A549 (cell line): ENCODE measurements around the gene MITF. TPM values are rescaled to one million over a fixed set of nuclear protein-coding genes. Genes with fewer than 3 reads are reported as not detected.
A peak's percentile ranks its signal among the peaks of the same experiment; 100 is the strongest.

ENCODE experiments used
- ATAC-seq, 2 experiments: fragments of 200-7000 bp in 1 of 2; fragments of >200 bp in 1 of 2; cut with Nextera tagmentation in 1 of 2; cut with Tn5 transposase in 1 of 2; 3 replicates each; pipeline versions ENCODE4 v1.8.0 to v1.9.1; 2018 to 2020; ENCODE audit warnings: mild to moderate bottlenecking in 1 of 2, moderate library complexity in 1 of 2
- CTCF ChIA-PET: fragments of 300-600 bp; sonication (Branson Sonifier 250); formaldehyde crosslinking; extraction: SDS; loops from one replicate; lab custom pipeline; 2021; ENCODE audit warnings: antibody characterized with exemption, inconsistent platforms; lab: Yijun Ruan, JAX
- POLR2A ChIA-PET: fragments of 350-600 bp; formaldehyde crosslinking; extraction: SDS; loops from one replicate; lab custom pipeline; 2021; ENCODE audit warnings: antibody characterized with exemption, inconsistent platforms; lab: Yijun Ruan, JAX
- DNase-seq, 2 experiments: peaks; one replicate each; pipeline versions ENCODE4 v3.0.0 to v3.0.0-alpha.2; 2011 to 2016; ENCODE audit warnings: low read depth in 1 of 2, low spot score in 1 of 2
- FAIRE-seq: peaks from 2 replicates; lab custom pipeline; 2011; peaks lifted over from hg19 to GRCh38; lab: Jason Lieb, UNC
- H3K27ac ChIP-seq, 2 experiments: fragments of >200 bp; sonication (Bioruptor Twin); formaldehyde crosslinking; 3 replicates each; pipeline ENCODE4 v1.5.1; 2016 to 2017
- H3K4me1 ChIP-seq: fragments of >200 bp; sonication (Bioruptor Twin); formaldehyde crosslinking; 3 replicates; pipeline ENCODE4 v1.6.1; 2016
- H3K4me2 ChIP-seq: fragments of >200 bp; sonication (Bioruptor Twin); formaldehyde crosslinking; 3 replicates; pipeline ENCODE4 v1.6.1; 2016
- H3K4me3 ChIP-seq: fragments of >200 bp; sonication (Bioruptor Twin); formaldehyde crosslinking; 3 replicates; pipeline ENCODE4 v1.5.1; 2016
- H3K9me3 ChIP-seq: fragments of >200 bp; sonication (Bioruptor Twin); formaldehyde crosslinking; 3 replicates; pipeline ENCODE4 v1.6.1; 2016
- CHD2 ChIP-seq: fragments of 150-350 bp; IDR thresholded peaks from 2 replicates; pipeline ENCODE4 v1.6.1; 2014; ENCODE audit warnings: low read length; ENCODE audit not compliant: partially characterized antibody
- CHD4 ChIP-seq: fragments of 200-600 bp; sonication (generic); IDR thresholded peaks from 2 replicates; pipeline ENCODE4 v1.6.1; 2016; ENCODE audit warnings: antibody characterized with exemption, mild to moderate bottlenecking, borderline replicate concordance
- EHF ChIP-seq: fragments of 250-450 bp; sonication (Bioruptor Pico); IDR thresholded peaks from 2 replicates; pipeline ENCODE4 v1.5.0; 2020; ENCODE audit warnings: mild to moderate bottlenecking
- FOXS1 ChIP-seq: fragments of 250-450 bp; sonication (Bioruptor Pico); IDR thresholded peaks from 2 replicates; pipeline ENCODE4 v1.5.0; 2020; ENCODE audit warnings: mild to moderate bottlenecking, moderate library complexity
- NFE2L2 ChIP-seq: fragments of 150-350 bp; conservative IDR thresholded peaks from 2 replicates; pipeline ENCODE4 v1.6.1; 2014; ENCODE audit warnings: low read length
- POLR2A ChIP-seq: IDR thresholded peaks from 2 replicates; pipeline ENCODE4 v1.6.1; 2012; ENCODE audit warnings: mild to moderate bottlenecking, low read length
- POLR2AphosphoS2 ChIP-seq: conservative IDR thresholded peaks from 2 replicates; pipeline ENCODE4 v1.6.1; 2012; ENCODE audit warnings: low read length, improper control_type of control experiment, inconsistent platforms
- RAD21 ChIP-seq, 2 experiments: fragments of >200 bp in 1 of 2; sonication (Bioruptor Twin) in 1 of 2; formaldehyde crosslinking in 1 of 2; IDR thresholded peaks in 1 of 2; conservative IDR thresholded peaks in 1 of 2; 2 replicates in 1 of 2; 3 replicates in 1 of 2; pipeline ENCODE4 v1.6.1; 2012 to 2018; ENCODE audit warnings: inconsistent platforms in 1 of 2
- RCOR1 ChIP-seq: fragments of 150-350 bp; IDR thresholded peaks from 2 replicates; pipeline ENCODE4 v1.6.1; 2014; ENCODE audit warnings: antibody characterized with exemption, low read length, low read depth
- SMC3 ChIP-seq: fragments of >200 bp; sonication (Bioruptor Twin); formaldehyde crosslinking; IDR thresholded peaks from 3 replicates; pipeline ENCODE4 v1.6.1; 2018; ENCODE audit warnings: inconsistent platforms
- TP53 ChIP-seq: fragments of 250-450 bp; sonication (Bioruptor Pico); IDR thresholded peaks from 2 replicates; pipeline ENCODE4 v1.5.0; 2021; ENCODE audit warnings: mild to moderate bottlenecking, moderate library complexity
- ZSCAN20 ChIP-seq: fragments of 250-450 bp; sonication (Bioruptor Pico); IDR thresholded peaks from 2 replicates; pipeline ENCODE4 v1.8.0; 2022; ENCODE audit warnings: mild to moderate bottlenecking, moderate library complexity
- WGBS: methylation state at CpG from one replicate; pipeline ENCODE4 v1.1.6; 2017; ENCODE audit errors: missing lambda C conversion rate; 5-methylcytosine and 5-hydroxymethylcytosine counted together
- polyA plus RNA-seq, 4 experiments: library from polyadenylated mRNA; depleted of rRNA in 3 of 4; stranded (reverse); fragments of >200 nt; fragmentation: RNase III in 1 of 4; extraction: RNeasy Plus Mini Kit Qiagen cat#74134 plus additional on column Dnase treatment in 1 of 4; gene quantifications; 2 replicates in 3 of 4; 3 replicates in 1 of 4; pipeline ENCODE4 v1.2.3, GENCODE V29; 2011 to 2017
- TF ChIP-seq, protein P1 (sequence below): fragments of 250-450 bp; sonication (Bioruptor Pico); IDR thresholded peaks from 2 replicates; pipeline ENCODE4 v1.5.0; 2020; ENCODE audit warnings: low read depth, mild to moderate bottlenecking, moderate library complexity
- TF ChIP-seq, protein P2 (sequence below): fragments of 450-650 bp; IDR thresholded peaks from 2 replicates; pipeline ENCODE4 v1.6.1; 2014; ENCODE audit warnings: antibody characterized with exemption
- TF ChIP-seq, protein P3 (sequence below): fragments of >200 bp; sonication (Bioruptor Twin); formaldehyde crosslinking; IDR thresholded peaks from 2 replicates; pipeline ENCODE4 v1.6.1; 2016
- TF ChIP-seq, protein P4 (sequence below): fragments of >200 bp; sonication (Bioruptor Twin); formaldehyde crosslinking; IDR thresholded peaks from 3 replicates; pipeline ENCODE4 v1.5.1; 2016

The MITF gene
- polyA plus RNA-seq, 2 of the 4 experiments (the other 2 are of a cell fraction), result 14.3 to 15.9 TPM

DNA sequence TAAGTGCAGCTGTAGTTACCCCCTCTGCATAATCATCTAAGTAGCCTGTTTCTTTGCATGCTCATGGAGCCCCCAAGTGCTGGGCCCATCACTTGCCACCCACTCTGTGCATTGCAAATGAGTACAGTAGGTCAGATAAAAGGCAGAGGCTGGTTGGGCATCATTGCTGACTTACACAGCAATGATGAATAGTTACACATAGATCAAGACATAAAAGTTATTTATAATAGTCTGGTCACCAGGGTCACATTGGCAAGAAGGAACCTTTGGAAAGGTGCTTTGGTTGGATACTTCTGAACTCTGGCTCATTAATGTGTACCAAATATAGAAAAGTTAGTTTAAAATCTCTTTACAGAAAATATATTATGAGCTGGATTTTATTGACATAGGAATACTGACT, 111.6 kb downstream of the MITF start:
- peaks cover 10% of the 10 kb centered on the region for H3K4me1 ChIP-seq
- TF ChIP-seq, protein P1, sequence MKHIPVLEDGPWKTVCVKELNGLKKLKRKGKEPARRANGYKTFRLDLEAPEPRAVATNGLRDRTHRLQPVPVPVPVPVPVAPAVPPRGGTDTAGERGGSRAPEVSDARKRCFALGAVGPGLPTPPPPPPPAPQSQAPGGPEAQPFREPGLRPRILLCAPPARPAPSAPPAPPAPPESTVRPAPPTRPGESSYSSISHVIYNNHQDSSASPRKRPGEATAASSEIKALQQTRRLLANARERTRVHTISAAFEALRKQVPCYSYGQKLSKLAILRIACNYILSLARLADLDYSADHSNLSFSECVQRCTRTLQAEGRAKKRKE (CRISPR knock-in tag), result no peak
- TF ChIP-seq RCOR1 (no peak), NFE2L2 (no peak), ZSCAN20 (no peak), TP53 (CRISPR knock-in tag) (no peak), EHF (CRISPR knock-in tag) (no peak), CHD2 (no peak)
- TF ChIP-seq, protein P2, sequence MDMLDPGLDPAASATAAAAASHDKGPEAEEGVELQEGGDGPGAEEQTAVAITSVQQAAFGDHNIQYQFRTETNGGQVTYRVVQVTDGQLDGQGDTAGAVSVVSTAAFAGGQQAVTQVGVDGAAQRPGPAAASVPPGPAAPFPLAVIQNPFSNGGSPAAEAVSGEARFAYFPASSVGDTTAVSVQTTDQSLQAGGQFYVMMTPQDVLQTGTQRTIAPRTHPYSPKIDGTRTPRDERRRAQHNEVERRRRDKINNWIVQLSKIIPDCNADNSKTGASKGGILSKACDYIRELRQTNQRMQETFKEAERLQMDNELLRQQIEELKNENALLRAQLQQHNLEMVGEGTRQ, result no peak
- TF ChIP-seq, protein P3, sequence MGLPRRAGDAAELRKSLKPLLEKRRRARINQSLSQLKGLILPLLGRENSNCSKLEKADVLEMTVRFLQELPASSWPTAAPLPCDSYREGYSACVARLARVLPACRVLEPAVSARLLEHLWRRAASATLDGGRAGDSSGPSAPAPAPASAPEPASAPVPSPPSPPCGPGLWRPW, result no peak
- TF ChIP-seq, all 56 proteins: peak for 0
- ChIA-PET POLR2A (no interaction called here), CTCF (interaction anchor here (2.1 kb wide), 1 partner anchor 9 kb away, joined by 6 read pairs; no protein-coding TSS in a partner anchor)
- FAIRE-seq (no peak), ATAC-seq (no peak), DNase-seq (no peak)
- Histone ChIP-seq H3K4me3 (no peak overlapping the region), H3K9me3 (no peaks in the 10 kb centered on the region), H3K4me2 (no peak overlapping the region), H3K27ac (no peak overlapping the region)

DNA sequence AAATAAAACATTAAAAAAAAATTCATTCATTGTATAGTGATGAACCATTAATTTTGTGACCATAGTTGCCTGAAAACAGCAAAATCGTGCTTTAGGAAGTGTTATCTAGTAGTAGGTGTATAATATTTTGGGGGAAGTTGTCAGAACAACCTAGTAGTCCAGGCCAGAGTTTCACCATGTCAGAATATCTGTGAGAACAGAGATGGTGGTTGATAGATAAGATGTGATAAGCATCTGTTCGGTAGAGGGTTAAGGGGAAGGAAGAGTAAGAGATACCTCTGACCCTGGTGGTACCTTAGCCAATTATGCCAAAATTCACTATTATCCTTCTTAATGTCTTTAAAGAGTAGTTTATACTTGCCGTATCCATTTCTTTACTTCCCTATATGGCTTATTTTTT, 113.8 kb downstream of the MITF start:
- 70% methylated on average over 3 of the region's 3 CpGs for WGBS
- FAIRE-seq, result no peak
- no peak for DNase-seq
- ATAC-seq, result no peak
- no peaks in the 10 kb centered on the region for H3K9me3 ChIP-seq
- no peak overlapping the region for H3K4me2 ChIP-seq
- POLR2A ChIA-PET, result no interaction called here
- TF ChIP-seq POLR2AphosphoS2 (no peak), POLR2A (no peak)
- H3K4me3 ChIP-seq, result no peak overlapping the region
- CTCF ChIA-PET, result interaction anchor here (1.4 kb wide), 1 partner anchor 162 kb away, joined by 5 read pairs; no protein-coding TSS in a partner anchor
- peaks cover 32% of the 10 kb centered on the region for H3K4me1 ChIP-seq
- H3K27ac ChIP-seq, result no peak overlapping the region

DNA sequence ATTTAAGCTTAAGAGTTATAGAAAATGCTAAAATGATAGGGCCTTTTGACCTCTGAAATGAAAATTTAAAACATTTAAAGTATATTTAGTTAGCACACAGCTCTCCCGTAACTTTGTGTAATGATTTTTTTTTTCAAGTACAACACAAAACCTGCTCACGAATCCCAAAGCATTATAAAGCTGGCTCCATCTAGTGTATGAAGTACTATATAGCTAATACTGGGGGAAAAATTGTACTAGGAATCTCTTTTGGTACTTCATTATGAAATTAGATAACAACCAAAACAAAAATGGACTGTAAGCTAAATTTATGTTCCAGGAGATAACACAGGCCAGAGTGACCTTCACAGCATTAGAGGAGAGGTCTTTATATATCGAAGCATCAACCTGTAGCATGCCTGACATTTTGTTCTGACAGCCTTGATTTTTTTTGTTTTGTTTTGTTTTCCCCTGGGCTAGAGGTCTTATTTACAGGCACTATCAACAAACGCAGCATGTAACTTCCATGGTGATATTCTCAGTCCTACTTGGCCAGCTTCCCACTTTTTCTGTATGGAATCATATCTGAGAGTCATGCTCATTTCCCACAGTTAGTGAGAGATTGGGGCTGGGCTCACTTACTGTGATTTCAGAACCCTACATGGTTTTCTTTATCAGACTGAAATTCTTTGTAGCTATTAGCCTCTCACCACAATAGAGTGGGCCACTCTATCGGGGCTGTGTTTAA, 116.3 kb downstream of the MITF start:
- Histone ChIP-seq H3K27ac (peak overlapping the region in 1 of 2 experiments; percentile 18; a peak in 2 of 6 replicates), H3K4me2 (peak overlapping the region; percentile 63), H3K9me3 (no peaks in the 10 kb centered on the region), H3K4me1 (peaks cover 43% of the 10 kb centered on the region), H3K4me3 (no peak overlapping the region)
- DNase-seq, result peak in 1 of 2 experiments; percentile 53
- TF ChIP-seq, protein P4, sequence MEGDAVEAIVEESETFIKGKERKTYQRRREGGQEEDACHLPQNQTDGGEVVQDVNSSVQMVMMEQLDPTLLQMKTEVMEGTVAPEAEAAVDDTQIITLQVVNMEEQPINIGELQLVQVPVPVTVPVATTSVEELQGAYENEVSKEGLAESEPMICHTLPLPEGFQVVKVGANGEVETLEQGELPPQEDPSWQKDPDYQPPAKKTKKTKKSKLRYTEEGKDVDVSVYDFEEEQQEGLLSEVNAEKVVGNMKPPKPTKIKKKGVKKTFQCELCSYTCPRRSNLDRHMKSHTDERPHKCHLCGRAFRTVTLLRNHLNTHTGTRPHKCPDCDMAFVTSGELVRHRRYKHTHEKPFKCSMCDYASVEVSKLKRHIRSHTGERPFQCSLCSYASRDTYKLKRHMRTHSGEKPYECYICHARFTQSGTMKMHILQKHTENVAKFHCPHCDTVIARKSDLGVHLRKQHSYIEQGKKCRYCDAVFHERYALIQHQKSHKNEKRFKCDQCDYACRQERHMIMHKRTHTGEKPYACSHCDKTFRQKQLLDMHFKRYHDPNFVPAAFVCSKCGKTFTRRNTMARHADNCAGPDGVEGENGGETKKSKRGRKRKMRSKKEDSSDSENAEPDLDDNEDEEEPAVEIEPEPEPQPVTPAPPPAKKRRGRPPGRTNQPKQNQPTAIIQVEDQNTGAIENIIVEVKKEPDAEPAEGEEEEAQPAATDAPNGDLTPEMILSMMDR, result peak; percentile 68
- TF ChIP-seq CHD4 (no peak), RAD21 (conservative IDR thresholded peaks at IDR 0.05 in 1 of 2, IDR thresholded peaks at IDR 0.05 in 1 of 2) (peak; percentile 74 to 78), FOXS1 (CRISPR knock-in tag) (no peak), SMC3 (peak; percentile 74)
- CTCF ChIA-PET, result interaction anchor here (0.6 to 3.1 kb wide), 24 partner anchors 9 to 1007 kb away, joined by 3 to 32 read pairs (median 4); partner anchors contain the start of gene MITF
- peak; percentile 88 for FAIRE-seq
- peak; percentile 83 to 87; a peak in 5 of 6 replicates for ATAC-seq
- POLR2A ChIA-PET, result interaction anchor here (0.7 kb wide), 1 partner anchor 16 kb away, joined by 8 read pairs; no protein-coding TSS in a partner anchor
- WGBS, result 9% methylated on average over 5 of the region's 5 CpGs
